NOMO-1 treated with dmso at 0.1 percent for 144 hours (cell line): ENCODE measurements around the gene GABBR2.

Experiments used
- DNase-seq: peaks from one replicate; lab custom pipeline; 2025; ENCODE audit not compliant: unreplicated experiment; lab: John Stamatoyannopoulos, UW

Gene GABBR2

DNA sequence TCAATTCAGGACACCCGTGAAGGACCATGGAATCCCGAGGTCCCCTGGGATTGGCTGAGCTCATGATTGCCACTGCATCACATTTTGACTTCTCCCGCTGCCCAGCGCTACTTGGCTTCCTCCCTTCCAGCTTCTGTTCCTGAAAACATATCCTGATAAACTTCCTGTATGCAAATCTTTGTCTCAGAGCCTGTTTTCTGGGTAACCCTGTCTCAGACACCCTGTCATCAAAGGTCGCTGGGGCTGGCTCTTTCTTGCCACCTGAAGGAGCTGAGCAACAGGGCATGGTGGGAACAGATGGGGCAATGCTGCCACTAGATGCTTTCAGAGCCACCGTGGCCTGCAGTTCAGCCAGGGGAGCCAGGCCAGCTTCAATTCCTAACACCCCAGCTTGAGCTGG, 299.0 kb downstream of the GABBR2 start:
- no peak for DNase-seq

DNA sequence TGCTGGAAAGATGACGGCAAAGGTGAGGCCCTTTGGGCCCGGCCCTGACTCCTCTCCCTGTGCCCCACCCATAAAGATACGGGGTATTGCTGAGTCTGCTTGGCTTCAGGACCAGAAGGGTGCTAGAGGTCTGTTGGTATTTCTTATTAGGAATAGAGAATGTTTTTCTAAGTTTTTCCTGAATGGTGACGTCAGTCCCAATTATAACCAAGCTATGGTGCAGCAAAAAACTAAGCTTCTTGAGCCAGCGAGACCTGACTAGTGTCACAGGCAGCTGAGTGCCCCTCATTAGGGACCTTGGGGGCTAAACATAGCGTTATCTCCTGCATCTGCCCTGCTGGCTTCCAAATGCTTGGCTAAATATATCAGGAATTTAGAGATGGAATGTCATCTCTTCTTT, 302.3 kb downstream of the GABBR2 start:
- DNase-seq: no peak

GRCh38 chr9:98404237-98404636, 304.5 kb downstream of the GABBR2 start:
- DNase-seq: no peak

DNA sequence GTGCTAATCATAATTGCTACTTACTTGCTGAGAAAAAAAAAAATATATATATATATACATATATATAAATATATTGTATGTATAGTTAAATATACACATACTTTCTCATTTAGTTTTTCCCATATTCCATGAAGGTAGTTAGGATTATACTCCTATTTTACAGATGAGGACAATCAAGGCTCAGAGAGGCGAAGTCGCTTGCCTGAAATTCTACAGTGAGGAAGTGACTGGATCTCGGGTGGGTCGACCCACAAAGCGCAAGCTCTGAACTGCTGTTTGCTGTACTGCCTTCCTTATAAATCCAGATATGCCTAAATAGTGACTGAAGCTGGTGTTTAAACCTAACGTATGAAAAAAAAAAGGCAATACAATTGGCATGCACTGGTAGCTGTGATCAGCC, 305.0 kb downstream of the GABBR2 start:
- DNase-seq: no peak

GRCh38 chr9:98402019-98402840, 306.5 kb downstream of the GABBR2 start:
- DNase-seq: no peak

- no peak for DNase-seq
These were observed 307.4 kb downstream of the GABBR2 start for GRCh38 chr9:98401140-98402018.

DNA sequence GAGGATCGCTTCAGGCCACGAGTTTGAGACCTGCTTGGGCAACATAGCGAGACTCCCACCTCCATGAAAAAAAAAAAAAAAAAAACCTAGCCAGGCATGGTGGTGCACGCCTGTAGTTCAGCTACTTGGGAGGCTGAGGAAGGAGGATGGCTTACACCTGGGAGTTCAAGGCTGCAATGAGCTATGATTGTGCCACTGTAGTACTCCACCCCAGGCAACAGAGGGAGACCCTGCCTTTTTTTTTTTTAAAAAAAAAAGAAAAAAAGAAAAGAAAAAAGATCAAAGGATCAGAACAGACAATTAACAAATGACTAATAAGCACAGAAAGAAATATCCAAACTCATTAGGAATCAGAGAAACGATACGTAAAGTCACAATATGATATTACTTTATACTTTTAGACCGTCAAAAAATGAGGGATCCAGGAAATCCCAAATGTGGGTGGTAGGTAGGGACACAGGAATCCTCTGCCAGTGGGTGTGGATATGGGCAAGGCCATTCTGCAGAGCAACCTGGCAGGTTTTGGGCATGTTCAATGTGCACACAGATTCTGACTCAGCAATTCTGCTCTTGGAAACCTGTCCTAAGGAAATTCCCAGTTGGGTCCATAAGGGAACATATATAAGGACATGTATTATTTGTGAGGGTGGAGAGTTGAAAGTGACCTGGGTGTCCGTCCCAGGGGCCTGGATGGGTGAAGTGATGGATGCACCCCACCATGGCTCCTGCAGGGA, 308.6 kb downstream of the GABBR2 start:
- DNase-seq: no peak

- no peak for DNase-seq
These were observed 312.1 kb downstream of the GABBR2 start for GRCh38 chr9:98396656-98397055.

- DNase-seq: no peak
These were observed 312.5 kb downstream of the GABBR2 start for GRCh38 chr9:98396236-98396635.

GRCh38 chr9:98391867-98392266, 316.9 kb downstream of the GABBR2 start:
- DNase-seq: no peak

GRCh38 chr9:98391406-98391805, 317.3 kb downstream of the GABBR2 start:
- DNase-seq: no peak

- DNase-seq: no peak
These were observed 323.0 kb downstream of the GABBR2 start for GRCh38 chr9:98385751-98386150.

DNA sequence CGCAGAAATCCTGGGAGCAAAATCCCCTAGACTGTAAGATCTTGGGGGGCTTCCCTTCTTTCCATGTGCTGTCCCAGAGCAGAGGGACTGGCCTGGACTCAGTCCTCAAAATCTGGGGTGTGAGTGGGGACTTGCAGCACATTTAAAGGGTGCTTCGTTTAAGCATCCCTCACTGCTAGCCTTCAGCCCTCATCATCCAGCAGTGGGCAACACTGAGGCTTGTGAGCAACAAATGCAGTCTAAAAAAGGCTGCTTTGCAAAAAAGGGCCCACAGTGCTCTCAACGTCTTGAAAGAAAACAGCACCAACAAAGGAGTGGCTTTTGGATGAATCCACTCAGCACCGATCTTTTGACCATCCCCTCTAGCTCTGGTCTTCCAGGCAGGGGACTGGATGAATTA, 325.0 kb downstream of the GABBR2 start:
- no peak for DNase-seq

DNA sequence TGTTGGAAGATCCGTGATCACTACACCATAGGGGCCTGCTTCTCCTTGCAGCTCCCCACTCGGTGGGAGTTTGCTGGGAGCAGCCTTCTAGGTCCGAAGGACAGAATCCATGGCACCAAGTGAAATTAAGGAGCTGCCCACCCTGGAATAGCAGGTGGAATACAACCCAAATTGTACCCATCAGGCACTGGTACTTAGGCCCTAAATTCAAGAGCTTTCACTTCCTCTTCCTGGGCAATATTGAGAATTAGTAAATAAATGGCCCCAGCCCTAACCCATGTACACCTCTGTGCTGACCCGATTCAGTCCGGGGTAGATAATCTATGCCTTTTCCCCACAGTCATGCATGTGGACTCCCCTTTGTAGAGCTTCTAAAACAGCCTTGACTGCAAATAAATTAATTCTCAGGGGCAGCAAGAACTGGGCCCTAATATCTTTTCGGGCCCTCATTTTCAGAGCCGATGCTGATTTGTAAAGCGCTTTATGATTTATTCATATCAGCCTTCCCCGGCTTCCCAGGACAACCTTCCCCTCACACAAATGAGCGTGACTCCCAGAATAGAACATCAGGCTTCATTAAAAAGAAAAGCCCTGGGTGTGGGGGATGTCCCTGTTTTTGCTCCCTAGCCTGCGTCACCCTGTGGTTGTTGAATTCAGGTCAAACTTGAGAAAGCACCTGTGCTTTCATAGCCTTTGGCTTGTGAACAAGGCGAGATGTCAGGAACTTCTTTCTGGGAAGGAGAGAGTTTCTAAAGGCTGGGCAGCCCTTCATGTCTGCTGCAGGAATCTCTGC, 327.2 kb downstream of the GABBR2 start:
- peak; percentile 3 for DNase-seq

DNA sequence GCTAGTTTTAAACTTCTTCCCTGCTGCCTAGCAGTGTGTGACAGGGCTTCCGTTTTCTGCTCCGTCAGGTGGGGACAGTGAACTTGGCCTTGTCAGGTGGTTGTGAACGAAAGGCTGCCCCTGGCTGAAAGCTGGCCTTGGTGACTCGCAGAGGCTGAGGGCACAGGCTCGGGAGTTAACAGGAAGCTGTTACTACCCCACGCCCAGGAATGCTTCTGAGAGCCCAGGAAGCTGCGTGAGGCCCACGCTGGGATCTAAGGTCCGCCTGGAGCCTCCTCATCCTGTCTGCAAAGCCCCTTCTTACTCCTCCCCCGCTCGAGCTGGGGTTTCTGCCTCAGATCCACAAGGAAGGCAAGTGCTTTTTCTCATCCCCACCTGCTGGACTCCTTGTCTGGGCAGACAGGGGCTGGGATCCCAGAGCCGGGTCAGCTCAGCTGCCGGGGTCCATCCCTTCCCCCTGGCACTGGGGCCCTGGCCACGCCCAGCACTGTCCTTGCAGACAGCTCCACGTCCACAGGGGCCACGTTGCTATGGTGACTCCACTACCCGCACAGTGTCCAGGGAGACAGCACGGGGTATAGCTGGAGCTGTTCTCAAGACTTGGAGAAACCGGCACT, 328.6 kb downstream of the GABBR2 start:
- no peak for DNase-seq

DNA sequence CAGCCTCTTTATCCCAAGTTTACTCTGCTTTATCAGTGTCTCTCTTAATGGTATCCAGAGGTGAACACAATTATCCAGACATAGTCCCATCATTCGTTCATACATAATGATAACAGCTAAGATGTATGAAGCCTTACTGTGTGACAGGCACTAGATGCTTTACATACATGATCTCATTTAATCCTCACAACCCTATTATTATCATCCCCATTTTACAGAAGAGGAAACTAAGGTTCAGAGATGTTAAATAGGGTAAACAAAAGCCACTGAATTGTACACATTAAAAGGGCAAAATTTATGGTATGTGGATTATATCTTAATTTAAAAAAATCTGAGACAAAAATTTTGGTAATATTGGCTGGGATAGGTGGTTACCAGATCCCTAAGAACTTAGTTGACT, 329.2 kb downstream of the GABBR2 start:
- DNase-seq: no peak

DNA sequence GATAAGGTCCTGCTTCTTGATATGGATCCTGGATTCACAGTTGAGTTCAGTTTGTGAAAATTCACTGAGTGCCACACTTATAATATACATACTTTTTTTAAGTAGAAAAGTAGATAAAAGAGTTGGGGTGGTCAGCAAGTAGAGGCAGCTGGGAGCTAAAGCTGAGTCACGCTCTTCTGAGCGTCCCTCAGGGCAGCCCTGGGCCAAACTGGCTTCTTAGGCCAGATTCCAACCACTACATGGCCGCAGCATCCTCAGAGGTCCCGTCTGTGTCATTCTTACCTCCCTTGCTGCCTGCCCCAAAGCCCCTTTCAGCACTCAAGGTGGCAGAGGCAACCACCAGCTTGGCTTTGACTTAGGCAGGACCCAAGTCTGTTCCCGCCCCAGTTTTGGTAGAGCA, 329.9 kb downstream of the GABBR2 start:
- DNase-seq: no peak

- DNase-seq: no peak
These were observed 330.4 kb downstream of the GABBR2 start for GRCh38 chr9:98378206-98378780.

- no peak for DNase-seq
These were observed 333.5 kb downstream of the GABBR2 start for GRCh38 chr9:98375138-98375726.
